ENCODE results near the gene KCTD14.

The KCTD14 gene, protein sequence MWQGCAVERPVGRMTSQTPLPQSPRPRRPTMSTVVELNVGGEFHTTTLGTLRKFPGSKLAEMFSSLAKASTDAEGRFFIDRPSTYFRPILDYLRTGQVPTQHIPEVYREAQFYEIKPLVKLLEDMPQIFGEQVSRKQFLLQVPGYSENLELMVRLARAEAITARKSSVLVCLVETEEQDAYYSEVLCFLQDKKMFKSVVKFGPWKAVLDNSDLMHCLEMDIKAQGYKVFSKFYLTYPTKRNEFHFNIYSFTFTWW

DNA sequence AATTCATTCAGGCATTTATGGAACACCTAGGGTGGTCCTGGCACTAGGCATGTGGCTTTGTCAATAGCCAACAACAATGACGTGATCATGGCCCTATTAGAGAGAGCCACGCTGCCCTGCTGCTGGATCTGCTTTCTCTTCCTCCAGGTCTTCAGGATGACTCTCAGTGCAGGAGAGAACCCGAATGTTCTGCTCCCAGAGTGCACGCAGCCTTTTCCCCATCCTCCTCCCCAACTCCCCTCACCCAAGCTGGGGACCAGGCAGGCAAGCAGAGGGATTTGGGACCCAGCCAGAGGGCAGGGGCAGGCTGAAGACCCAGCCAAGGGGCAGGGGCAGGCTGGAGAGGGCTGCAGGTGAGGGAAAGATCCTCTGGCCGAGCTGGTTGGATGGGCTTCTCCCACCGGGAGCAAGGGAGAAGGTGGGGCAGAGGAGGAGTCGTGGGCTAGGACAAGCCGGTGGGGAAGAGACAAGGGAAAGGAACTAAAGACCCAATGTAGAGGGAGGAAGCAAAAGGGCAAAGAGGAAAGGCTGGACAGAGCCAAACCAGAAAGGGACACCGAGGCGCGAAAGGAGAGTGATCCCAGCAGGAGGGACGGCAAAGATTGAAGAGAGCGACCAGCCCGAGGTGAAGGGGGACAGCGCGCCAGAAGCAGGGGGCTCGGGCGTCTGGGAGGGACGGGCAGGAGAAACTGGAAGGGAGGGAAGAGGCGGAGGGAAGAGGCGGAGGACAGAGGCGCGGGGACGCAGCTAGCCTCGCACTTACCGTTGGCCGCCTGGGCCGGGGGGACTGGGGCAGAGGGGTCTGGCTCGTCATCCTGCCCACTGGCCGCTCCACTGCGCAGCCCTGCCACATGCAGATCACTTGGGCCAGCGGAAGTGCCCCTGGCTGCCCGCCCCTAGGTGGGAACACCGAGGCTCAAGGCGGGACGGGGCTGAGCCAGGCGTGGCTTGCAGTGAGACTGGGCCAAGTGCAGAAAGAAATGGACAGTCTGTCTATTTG lies at the start of gene KCTD14:
Gene KCTD14, minus strand, starts transcription at position 880 of the 1,000 bp plus-strand sequence. Its CDS starts 27 bp downstream, at position 853.
- Histone ChIP-seq H3K4me1 (ENCODE audit: control insufficient read depth, insufficient read depth, low read length) (peaks cover 21% of the 10 kb centered on the region), H3K4me3 (ENCODE audit: low read depth, low read length) (peak within 1 kb of the TSS; percentile 68), H3K27ac (ENCODE audit: low read depth, low read length) (no peak within 1 kb of the TSS), H3K9me3 (ENCODE audit: control insufficient read depth, insufficient read depth, low read depth, low read length) (peaks cover 1% of the 10 kb centered on the region; the same call in 1 of the 2 replicates), H3K9ac (ENCODE audit: low read length) (peak within 1 kb of the TSS; percentile 76), H3K36me3 (ENCODE audit: control insufficient read depth, insufficient read depth, low read length) (no peaks in the 10 kb centered on the region), H3K27me3 (ENCODE audit: control insufficient read depth, insufficient read depth, low read length) (no peaks in the 10 kb centered on the region)

DNA sequence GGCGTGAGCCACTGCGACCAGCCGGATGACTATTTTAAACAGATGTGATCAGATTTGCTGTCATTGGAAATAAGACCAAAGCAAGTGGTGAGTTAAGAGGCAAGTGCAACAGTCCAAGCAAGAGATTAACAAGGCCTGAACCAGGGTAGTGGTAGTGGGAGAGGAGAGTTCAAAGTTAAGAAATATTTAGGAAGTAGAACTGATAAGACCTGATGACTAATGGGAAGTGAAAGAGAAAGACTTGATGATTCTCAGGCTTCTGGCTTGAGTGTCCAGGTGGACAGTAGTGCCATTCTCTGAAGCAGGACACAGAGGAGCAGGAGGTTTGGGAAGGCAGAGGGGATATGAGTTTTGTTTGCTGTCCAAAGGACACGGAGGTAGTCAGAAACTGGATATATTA lies 49.4 kb upstream of the KCTD14 start:
- no peak overlapping the region for H3K9ac ChIP-seq (ENCODE audit: low read length)
- no peaks in the 10 kb centered on the region for H3K27me3 ChIP-seq (ENCODE audit: control insufficient read depth, insufficient read depth, low read length)
- H3K4me3 ChIP-seq (ENCODE audit: low read depth, low read length), result no peak overlapping the region
- peaks cover 53% of the 10 kb centered on the region for H3K36me3 ChIP-seq (ENCODE audit: control insufficient read depth, insufficient read depth, low read length)
- no peaks in the 10 kb centered on the region for H3K9me3 ChIP-seq (ENCODE audit: control insufficient read depth, insufficient read depth, low read depth, low read length)
- no peak overlapping the region for H3K27ac ChIP-seq (ENCODE audit: low read depth, low read length)
- H3K4me1 ChIP-seq (ENCODE audit: control insufficient read depth, insufficient read depth, low read length), result no peaks in the 10 kb centered on the region

DNA sequence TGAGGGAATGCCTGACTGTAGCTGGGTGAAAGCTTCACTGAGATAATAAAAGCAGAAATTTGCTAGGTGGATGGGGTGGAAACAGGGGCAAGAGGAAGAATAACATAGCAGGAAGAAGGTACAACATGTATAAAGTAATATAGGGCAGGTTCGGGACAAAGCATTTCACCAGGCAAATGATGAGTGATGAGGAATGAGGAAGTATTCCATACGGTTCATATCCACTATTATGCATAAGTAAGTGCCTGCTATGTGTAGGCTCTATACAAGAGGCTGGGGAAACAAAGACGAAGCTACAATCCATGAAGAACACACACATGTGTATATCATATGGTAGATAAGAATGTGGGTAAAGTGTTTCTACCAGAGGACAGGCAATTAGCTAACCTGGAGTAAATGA lies 48.6 kb upstream of the KCTD14 start:
- H3K27me3 ChIP-seq (ENCODE audit: control insufficient read depth, insufficient read depth, low read length), result no peaks in the 10 kb centered on the region
- H3K9ac ChIP-seq (ENCODE audit: low read length), result no peak overlapping the region
- peaks cover 52% of the 10 kb centered on the region for H3K36me3 ChIP-seq (ENCODE audit: control insufficient read depth, insufficient read depth, low read length)
- H3K9me3 ChIP-seq (ENCODE audit: control insufficient read depth, insufficient read depth, low read depth, low read length), result no peaks in the 10 kb centered on the region
- no peak overlapping the region for H3K27ac ChIP-seq (ENCODE audit: low read depth, low read length)
- H3K4me3 ChIP-seq (ENCODE audit: low read depth, low read length), result no peak overlapping the region
- H3K4me1 ChIP-seq (ENCODE audit: control insufficient read depth, insufficient read depth, low read length), result no peaks in the 10 kb centered on the region

DNA sequence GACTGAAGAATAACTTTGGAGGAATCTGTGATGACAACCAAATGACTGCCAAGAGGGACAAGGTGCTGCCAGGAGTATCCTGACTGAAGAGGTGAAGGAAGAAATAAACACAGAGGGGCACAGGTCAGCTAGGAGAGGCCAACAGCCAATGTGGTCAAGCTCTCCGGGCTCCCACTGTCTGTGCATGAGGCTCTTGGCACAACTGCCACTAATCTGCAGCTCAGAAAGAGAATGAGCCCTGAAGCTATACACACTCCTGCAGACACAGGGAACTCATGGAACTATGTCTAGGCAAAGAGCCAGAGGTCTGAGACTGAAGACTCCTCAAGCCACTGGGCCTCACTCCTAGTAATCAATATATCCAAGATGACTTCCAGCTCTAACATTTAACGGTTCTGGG lies 47.5 kb upstream of the KCTD14 start:
- no peak overlapping the region for H3K4me3 ChIP-seq (ENCODE audit: low read depth, low read length)
- H3K4me1 ChIP-seq (ENCODE audit: control insufficient read depth, insufficient read depth, low read length), result no peaks in the 10 kb centered on the region
- H3K36me3 ChIP-seq (ENCODE audit: control insufficient read depth, insufficient read depth, low read length), result peaks cover 51% of the 10 kb centered on the region
- H3K9me3 ChIP-seq (ENCODE audit: control insufficient read depth, insufficient read depth, low read depth, low read length), result no peaks in the 10 kb centered on the region
- H3K27me3 ChIP-seq (ENCODE audit: control insufficient read depth, insufficient read depth, low read length), result no peaks in the 10 kb centered on the region
- no peak overlapping the region for H3K27ac ChIP-seq (ENCODE audit: low read depth, low read length)
- H3K9ac ChIP-seq (ENCODE audit: low read length), result no peak overlapping the region

DNA sequence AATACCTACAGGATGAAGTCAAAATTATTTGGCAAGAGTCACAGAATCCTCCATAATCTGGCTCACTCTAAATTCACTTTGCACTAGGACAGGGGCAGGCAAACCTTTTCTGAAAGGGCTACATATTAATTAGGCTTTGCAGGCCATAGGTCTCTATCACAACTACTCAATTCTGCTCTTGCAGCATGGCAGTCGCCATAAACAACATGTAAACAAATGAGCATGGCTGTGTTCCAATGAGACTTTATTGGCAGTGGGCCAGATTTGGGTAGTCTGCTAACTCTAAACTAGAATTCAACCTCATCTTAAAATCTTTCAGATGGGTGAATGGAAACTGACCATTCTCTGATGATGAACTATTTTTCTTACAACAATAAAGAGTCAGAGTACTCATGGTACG lies 46.4 kb upstream of the KCTD14 start:
- Histone ChIP-seq H3K36me3 (ENCODE audit: control insufficient read depth, insufficient read depth, low read length) (peaks cover 51% of the 10 kb centered on the region), H3K9ac (ENCODE audit: low read length) (no peak overlapping the region)

DNA sequence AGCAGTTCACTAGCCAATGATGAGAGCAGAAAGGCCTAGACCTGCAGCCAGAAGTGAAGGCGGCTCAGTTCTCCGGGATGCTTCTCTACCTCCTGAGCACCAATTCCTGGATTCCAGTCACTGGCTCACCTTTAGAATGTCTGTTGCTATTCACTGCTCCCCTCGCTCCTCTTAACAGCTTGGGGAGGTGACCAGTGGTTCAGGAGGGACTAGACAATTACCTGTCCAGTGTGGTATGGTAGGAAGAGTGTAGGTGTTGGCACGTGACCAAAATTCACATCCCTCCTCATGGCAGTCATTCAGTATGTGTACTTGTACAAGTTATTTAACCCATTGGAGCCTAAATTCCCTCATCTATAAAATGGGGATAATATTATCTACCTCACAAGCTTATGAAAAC lies 44.6 kb upstream of the KCTD14 start:
- H3K9me3 ChIP-seq (ENCODE audit: control insufficient read depth, insufficient read depth, low read depth, low read length), result no peaks in the 10 kb centered on the region
- no peak overlapping the region for H3K27ac ChIP-seq (ENCODE audit: low read depth, low read length)
- no peaks in the 10 kb centered on the region for H3K4me1 ChIP-seq (ENCODE audit: control insufficient read depth, insufficient read depth, low read length)
- peaks cover 44% of the 10 kb centered on the region for H3K36me3 ChIP-seq (ENCODE audit: control insufficient read depth, insufficient read depth, low read length)
- no peaks in the 10 kb centered on the region for H3K27me3 ChIP-seq (ENCODE audit: control insufficient read depth, insufficient read depth, low read length)
- H3K9ac ChIP-seq (ENCODE audit: low read length), result no peak overlapping the region
- no peak overlapping the region for H3K4me3 ChIP-seq (ENCODE audit: low read depth, low read length)

More for the DNA sequence above, 46.4 kb upstream of the KCTD14 start:
- Histone ChIP-seq H3K27me3 (ENCODE audit: control insufficient read depth, insufficient read depth, low read length) (no peaks in the 10 kb centered on the region), H3K4me3 (ENCODE audit: low read depth, low read length) (no peak overlapping the region), H3K27ac (ENCODE audit: low read depth, low read length) (no peak overlapping the region), H3K4me1 (ENCODE audit: control insufficient read depth, insufficient read depth, low read length) (no peaks in the 10 kb centered on the region), H3K9me3 (ENCODE audit: control insufficient read depth, insufficient read depth, low read depth, low read length) (no peaks in the 10 kb centered on the region)

DNA sequence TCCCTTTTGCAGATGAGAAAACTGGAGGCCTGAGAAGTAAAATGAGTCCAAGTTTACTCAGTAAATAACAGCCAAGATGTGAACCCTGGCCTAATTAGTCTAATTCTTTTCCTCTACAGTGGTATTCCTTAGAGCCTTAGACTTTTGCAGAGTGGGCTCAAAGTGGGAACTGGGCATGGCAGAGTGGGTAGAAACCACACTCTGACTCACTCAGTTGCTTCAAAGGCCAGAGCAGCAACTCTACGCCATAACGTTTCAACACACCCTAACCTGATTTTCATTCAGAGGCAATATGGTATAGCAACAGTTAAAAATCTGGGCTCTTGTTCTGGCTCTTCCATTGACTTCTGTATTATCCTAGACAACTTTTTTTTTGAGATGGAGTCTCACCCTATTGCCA lies 43.4 kb upstream of the KCTD14 start:
- Histone ChIP-seq H3K36me3 (ENCODE audit: control insufficient read depth, insufficient read depth, low read length) (peaks cover 32% of the 10 kb centered on the region), H3K4me1 (ENCODE audit: control insufficient read depth, insufficient read depth, low read length) (no peaks in the 10 kb centered on the region), H3K9me3 (ENCODE audit: control insufficient read depth, insufficient read depth, low read depth, low read length) (no peaks in the 10 kb centered on the region), H3K27ac (ENCODE audit: low read depth, low read length) (no peak overlapping the region), H3K4me3 (ENCODE audit: low read depth, low read length) (no peak overlapping the region), H3K9ac (ENCODE audit: low read length) (no peak overlapping the region), H3K27me3 (ENCODE audit: control insufficient read depth, insufficient read depth, low read length) (no peaks in the 10 kb centered on the region)

DNA sequence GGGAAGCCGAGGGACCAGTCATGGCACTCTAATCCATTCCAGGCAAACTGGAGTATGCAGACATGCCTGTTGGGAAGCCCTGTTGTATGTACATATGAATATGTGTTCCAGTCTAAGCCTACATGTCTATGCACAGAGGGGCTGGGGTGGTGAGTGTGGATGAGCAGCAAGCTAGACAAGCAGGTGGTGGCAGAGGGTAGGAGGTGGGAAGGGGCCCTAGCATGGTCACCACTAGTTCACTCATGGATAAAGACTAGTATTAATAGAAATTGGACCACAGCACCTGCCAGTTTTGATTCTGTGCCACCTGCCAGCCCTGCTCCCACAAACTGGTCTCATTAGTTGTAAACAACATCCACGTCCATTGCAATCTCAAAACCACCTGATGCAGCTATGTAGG lies 42.1 kb upstream of the KCTD14 start:
- no peak overlapping the region for H3K27ac ChIP-seq (ENCODE audit: low read depth, low read length)
- peaks cover 20% of the 10 kb centered on the region for H3K36me3 ChIP-seq (ENCODE audit: control insufficient read depth, insufficient read depth, low read length)
- H3K4me1 ChIP-seq (ENCODE audit: control insufficient read depth, insufficient read depth, low read length), result no peaks in the 10 kb centered on the region
- no peak overlapping the region for H3K9ac ChIP-seq (ENCODE audit: low read length)
- H3K4me3 ChIP-seq (ENCODE audit: low read depth, low read length), result no peak overlapping the region
- H3K9me3 ChIP-seq (ENCODE audit: control insufficient read depth, insufficient read depth, low read depth, low read length), result no peaks in the 10 kb centered on the region
- no peaks in the 10 kb centered on the region for H3K27me3 ChIP-seq (ENCODE audit: control insufficient read depth, insufficient read depth, low read length)

DNA sequence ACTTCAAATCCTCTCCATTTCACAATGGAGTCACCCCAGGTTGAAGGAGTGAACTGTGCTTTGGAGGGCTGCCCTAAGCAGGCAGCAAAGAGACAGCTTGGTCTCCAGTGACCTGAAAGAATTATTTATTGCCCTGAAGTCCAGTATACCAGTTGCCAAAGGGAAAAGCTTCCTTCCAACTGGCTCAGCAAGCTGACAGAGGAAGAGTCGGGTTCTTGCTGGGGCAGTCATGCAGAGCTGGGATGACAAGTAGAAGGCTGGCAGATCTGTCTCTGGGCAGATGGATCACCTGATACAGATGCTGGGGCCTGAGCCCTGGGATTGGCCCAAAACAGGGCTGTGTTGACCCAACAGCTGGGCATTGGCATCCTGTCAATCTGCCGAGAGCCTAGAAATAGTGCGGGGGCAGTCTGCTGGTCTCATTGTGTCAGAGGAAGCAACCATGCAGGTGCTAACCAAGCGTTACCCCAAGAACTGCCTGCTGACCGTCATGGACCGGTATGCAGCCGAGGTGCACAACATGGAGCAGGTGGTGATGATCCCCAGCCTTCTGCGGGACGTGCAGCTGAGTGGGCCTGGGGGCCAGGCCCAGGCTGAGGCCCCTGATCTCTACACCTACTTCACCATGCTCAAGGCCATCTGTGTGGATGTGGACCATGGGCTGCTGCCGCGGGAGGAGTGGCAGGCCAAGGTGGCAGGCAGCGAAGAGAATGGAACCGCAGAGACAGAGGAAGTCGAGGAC lies 40.5 kb upstream of the KCTD14 start, which contains the start of gene THRSP:
Gene THRSP, plus strand, starts transcription at position 422 of the 742 bp plus-strand sequence. Its CDS starts 21 bp downstream, at position 443.
- no peaks in the 10 kb centered on the region for H3K4me1 ChIP-seq (ENCODE audit: control insufficient read depth, insufficient read depth, low read length)
- peaks cover 6% of the 10 kb centered on the region; the same call in 1 of the 2 replicates for H3K36me3 ChIP-seq (ENCODE audit: control insufficient read depth, insufficient read depth, low read length)
- H3K27me3 ChIP-seq (ENCODE audit: control insufficient read depth, insufficient read depth, low read length), result no peaks in the 10 kb centered on the region
- no peak within 1 kb of the TSS for H3K27ac ChIP-seq (ENCODE audit: low read depth, low read length)
- no peak within 1 kb of the TSS for H3K4me3 ChIP-seq (ENCODE audit: low read depth, low read length)
- H3K9ac ChIP-seq (ENCODE audit: low read length), result no peak within 1 kb of the TSS
- H3K9me3 ChIP-seq (ENCODE audit: control insufficient read depth, insufficient read depth, low read depth, low read length), result no peaks in the 10 kb centered on the region

DNA sequence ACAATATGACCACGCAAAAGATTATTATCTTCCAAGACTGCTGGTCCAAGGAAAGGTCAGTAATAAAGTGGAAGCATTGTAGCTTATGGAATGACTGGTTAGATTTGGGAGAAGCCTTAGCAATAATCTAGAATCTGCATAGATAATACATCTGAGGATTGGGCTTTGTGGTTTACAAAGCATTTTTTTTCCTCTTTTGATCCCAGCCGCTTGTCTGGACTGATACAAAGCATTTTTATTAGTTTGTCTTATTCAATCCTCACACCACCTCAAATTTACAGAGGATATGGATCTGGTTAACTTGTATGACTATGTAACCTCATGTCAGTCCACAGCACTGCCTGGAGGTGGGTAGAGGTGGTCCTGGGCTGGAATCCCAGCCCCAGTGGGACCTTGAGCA lies 39.6 kb upstream of the KCTD14 start:
- no peak overlapping the region for H3K9ac ChIP-seq (ENCODE audit: low read length)
- H3K27me3 ChIP-seq (ENCODE audit: control insufficient read depth, insufficient read depth, low read length), result no peaks in the 10 kb centered on the region
- no peaks in the 10 kb centered on the region for H3K9me3 ChIP-seq (ENCODE audit: control insufficient read depth, insufficient read depth, low read depth, low read length)
- no peak overlapping the region for H3K27ac ChIP-seq (ENCODE audit: low read depth, low read length)
- no peaks in the 10 kb centered on the region for H3K4me1 ChIP-seq (ENCODE audit: control insufficient read depth, insufficient read depth, low read length)
- H3K4me3 ChIP-seq (ENCODE audit: low read depth, low read length), result no peak overlapping the region
- H3K36me3 ChIP-seq (ENCODE audit: control insufficient read depth, insufficient read depth, low read length), result peaks cover 2% of the 10 kb centered on the region; the same call in 1 of the 2 replicates

Measured in HUES6 (cell line).